NCI-H1417 (cell line): ENCODE measurements around the gene DCUN1D2.
"Not testable (repeated sequence)": the region's sequence is repeated elsewhere in the genome, so short reads cannot be mapped to it uniquely, and the experiment has no call there.

Experiments used
- DNase-seq, 3 experiments: peaks; one replicate each; lab custom pipeline; 2025; lab: John Stamatoyannopoulos, UW

Gene DCUN1D2

DNA sequence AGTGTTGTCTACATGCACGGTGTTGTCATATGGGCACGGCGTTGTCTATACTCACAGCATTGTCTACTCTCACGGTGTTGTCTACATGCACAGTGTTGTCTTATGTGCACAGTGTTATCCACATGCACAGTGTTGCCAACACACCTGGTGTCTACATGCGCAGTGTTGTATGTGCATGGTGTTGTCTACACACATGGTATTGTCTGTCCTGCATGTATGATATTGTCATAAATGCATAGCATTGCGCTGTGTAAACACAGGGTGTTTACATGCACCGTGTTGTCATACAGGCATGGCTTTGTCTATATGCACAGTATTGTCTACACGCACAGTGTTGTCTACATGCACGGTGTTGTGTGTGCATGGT is 44.0 kb downstream of the DCUN1D2 start:
- no peak for DNase-seq

GRCh38 chr13:113445791-113446487 is 44.6 kb downstream of the DCUN1D2 start:
- peak in 2 of 3 experiments; percentile 40 to 74 for DNase-seq

- no peak for DNase-seq
These were observed 46.5 kb downstream of the DCUN1D2 start for GRCh38 chr13:113443991-113444390.

DNA sequence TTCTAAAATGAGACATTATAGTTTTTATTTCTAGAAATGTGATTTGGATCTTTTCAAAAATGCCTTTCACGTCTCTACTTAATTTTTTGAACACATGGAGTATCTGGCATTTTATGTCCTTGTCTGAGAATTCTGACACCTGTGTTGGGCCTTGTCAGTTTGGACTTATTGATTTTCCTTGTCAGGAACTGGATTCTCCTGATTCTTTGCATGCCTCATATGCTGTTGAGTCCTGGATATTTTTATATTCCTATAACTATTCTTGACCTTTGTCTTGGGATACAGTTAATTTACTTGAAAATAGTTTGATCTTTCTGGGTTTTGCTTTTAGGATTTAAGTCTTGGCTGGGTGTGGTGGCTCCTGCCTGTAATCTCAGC is 47.5 kb downstream of the DCUN1D2 start:
- no peak for DNase-seq

DNA sequence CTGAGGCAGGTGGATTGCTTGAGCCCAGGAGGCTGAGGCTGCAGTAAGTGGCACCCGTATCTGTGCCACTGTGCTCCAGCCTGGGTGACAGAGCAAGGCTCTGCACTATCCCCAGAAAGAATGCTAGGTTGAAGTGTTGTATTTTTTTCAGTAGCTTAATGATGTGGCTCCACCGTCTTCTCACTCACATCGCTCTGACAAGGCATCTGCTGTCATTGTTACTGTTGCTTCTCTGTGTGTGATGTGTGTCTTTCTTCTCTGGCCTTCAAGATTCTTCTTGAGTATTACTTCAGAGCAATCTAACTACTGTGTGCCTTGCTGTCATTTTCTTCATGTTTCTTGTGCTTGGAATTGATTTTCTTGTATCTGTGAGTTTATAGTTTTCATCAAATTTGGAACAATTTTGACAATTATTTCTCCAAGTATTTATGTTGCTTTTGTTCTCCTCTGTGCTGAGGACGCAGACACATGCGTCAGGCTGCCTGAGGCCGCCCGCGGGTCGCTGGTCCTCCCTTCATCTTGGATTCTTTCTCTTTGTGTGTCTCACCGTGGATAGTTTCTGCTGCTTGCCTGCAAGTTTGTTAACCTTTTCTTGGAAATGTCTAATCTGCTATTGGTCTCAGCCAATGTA is 48.0 kb downstream of the DCUN1D2 start:
- DNase-seq, result no peak

- DNase-seq, result no peak
These were observed 48.9 kb downstream of the DCUN1D2 start for GRCh38 chr13:113441661-113442060.

- no peak for DNase-seq
These were observed 53.0 kb downstream of the DCUN1D2 start for GRCh38 chr13:113437408-113438010.

- not testable (repeated sequence) for DNase-seq
These were observed 53.6 kb downstream of the DCUN1D2 start for GRCh38 chr13:113436866-113437265.

DNA sequence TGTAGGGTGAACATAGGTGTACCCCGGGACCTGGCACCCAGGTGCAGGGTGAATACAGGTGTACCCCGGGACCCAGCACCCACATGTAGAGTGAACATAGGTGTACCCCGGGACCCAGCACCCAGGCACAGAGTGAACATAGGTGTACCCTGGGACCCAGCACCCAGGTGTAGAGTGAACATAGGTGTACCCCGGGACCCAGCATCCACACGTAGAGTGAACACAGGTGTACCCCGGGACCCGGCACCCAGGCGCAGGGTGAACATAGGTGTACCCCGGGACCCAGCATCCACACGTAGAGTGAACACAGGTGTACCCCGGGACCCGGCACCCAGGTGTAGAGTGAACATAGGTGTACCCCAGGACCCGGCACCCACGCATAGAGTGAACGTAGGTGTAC is 54.6 kb downstream of the DCUN1D2 start:
- not testable (repeated sequence) for DNase-seq

GRCh38 chr13:113433391-113433916 is 57.1 kb downstream of the DCUN1D2 start:
- DNase-seq, result no peak

DNA sequence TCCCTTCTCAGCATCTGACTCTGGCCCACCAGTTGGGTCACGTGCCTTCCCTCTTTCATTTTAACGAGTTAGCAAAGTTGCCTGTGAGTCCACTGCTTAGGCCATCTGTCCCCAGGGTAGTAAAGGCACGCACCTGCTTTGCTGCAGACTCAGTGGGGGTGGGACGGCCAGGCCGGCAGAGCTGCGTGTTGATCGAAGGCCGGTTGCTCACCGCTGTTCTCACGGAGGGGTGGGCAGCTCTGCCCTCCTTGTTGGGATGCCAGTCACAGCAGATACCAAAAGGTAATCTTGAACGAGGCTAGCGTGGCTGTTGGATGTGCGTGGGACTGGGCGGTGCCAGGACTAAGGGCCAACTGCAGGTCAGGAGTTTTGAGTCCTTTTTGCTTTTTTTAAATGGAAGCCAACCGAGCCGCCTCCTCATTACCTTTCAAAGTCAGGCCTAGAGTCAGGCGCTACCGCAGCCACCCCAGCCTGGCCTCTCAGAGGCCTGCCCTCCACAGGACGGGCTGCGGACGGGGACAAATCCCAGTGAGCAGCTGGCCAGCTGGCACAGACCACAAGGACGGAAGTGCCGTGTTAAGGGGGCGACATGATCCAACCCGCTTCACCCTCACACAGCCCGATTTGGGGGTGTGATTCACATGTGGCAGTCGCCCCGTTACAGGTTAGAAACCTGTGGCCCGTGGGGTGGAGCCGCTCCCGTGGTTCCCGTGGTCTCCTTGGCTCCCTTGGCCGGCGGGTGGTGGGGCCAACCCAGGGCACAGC is 57.8 kb downstream of the DCUN1D2 start:
- DNase-seq, result no peak

DNA sequence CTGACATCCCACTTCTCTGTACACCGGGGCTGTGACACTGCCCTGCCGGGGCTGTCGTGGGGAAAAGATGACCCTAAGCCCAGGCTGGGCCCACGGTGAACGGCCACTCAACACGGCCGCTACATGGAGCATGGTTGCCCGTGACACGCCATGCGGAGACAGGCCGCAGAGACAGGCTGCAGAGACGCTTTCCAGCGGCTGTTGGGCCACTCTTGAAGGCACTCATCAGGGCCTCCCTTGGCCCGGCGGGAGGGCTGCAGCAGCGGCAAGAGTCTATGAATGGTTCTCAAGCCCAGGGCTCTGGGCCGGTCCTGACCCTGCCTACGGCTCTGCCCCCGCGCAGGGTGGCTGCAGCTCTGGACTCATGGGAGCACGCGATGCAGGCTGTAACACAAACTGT is 59.3 kb downstream of the DCUN1D2 start:
- no peak for DNase-seq

- DNase-seq, result no peak
These were observed 60.0 kb downstream of the DCUN1D2 start for GRCh38 chr13:113430378-113431110.

GRCh38 chr13:113429608-113429985 is 60.9 kb downstream of the DCUN1D2 start:
- no peak for DNase-seq

GRCh38 chr13:113428871-113429607 is 61.5 kb downstream of the DCUN1D2 start:
- no peak for DNase-seq

DNA sequence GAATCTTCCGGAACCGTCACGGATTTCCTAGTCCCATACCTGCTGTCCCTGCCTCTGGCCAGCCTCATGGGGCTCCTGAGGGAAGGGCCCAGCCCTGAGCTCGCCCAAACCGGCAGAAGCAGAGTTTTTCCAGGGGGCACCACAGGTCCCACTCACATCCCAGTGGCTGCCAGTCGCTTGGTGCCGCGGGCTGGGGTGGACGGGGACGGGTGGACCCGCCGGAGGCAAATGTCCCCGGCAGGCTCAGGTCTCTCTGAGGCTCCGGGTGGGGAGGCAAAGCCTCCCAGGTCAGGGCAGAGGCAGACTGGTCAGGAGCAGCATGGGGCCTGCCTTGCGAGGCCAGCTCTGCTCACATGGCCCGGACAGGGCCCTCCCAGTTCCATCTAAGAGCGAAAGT is 62.0 kb downstream of the DCUN1D2 start:
- no peak for DNase-seq

- DNase-seq, result no peak
These were observed 62.7 kb downstream of the DCUN1D2 start for GRCh38 chr13:113427562-113428468.

- no peak for DNase-seq
These were observed 63.9 kb downstream of the DCUN1D2 start for GRCh38 chr13:113426591-113426986.

GRCh38 chr13:113425941-113426590 is 64.4 kb downstream of the DCUN1D2 start:
- DNase-seq, result no peak
